Measurements from ENCODE around the gene GGA2. TPM values are rescaled to one million over a fixed set of nuclear protein-coding genes. Genes with fewer than 3 reads are reported as not detected.

Gene GGA2
- total RNA-seq, 8 experiments from 2014 or later = 14.3 to 50.0 (median 19.8) TPM

DNA sequence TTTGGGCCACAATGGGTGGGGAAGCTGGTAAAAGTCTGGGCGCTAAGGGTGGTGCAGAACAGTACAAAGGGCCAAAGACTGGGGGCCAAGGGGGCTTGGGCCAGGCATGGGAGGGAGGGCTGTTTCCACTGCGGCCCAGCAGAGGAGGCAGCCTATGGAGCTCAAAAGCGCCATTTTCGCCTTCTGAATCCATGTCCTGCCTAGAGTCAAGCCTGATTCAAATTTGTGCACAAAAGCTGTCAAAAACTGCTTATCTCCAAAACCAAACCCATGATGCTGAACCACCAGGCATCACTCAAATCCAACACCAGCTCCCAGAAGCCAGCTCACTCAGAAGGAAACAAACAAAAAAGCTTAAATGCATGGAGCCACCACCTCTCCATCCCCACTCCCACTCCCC is 73.3 kb downstream of the GGA2 start:
- no peak for ATAC-seq (replicated peaks in 6 of 8)
- no peaks in the 10 kb centered on the region for H3K4me1 ChIP-seq (replicated peaks in 1 of 2)
- no peak overlapping the region for H3K4me3 ChIP-seq
- H3K27ac ChIP-seq = no peak overlapping the region
- WGBS, 10 experiments = 80 to 100% (median 100%) methylated on average over 1 to 3 of the region's 4 CpGs; no CpG with 5 or more reads in 5 of the 10 experiments
- in situ Hi-C loops (cut with MboI; ENCODE audit: low pct_unique_long_range_greater_than_20kb in 2 of 9, low sequenced_read_pairs in 9 of 9, unreplicated experiment in 9 of 9) = loop anchor here in 5 of 9 experiments (25.0 kb wide), 1 partner anchor 250 kb away; the partner anchor contains the start of gene SCNN1G (in 5 of the 5)

DNA sequence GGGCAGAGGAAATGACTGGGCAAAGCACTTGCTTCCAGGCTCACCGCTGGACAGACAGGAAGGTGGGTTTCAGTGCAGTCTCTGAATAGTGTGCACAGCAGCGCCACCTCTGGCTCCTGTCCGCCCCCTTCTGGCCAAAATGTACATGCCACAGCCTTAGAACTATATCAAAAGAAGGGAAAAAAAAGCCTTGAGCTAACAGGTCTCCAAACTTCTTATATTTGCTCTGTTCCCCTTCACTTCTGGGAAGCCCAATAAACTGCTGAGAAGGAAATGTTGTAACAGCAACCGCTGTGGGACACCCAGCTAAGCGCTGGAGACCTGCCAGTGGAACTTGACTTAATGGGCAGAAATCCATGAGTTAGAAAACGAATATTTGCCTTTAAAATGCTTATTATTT is 74.8 kb downstream of the GGA2 start:
- WGBS, 10 experiments = 36 to 100% (median 54%) methylated on average over 1 to 6 of the region's 6 CpGs; no CpG with 5 or more reads in 2 of the 10 experiments
- in situ Hi-C loops (cut with MboI; ENCODE audit: low pct_unique_long_range_greater_than_20kb in 2 of 9, low sequenced_read_pairs in 9 of 9, unreplicated experiment in 9 of 9) = loop anchor here in 5 of 9 experiments (25.0 kb wide), 1 partner anchor 248 kb away; the partner anchor contains the start of gene SCNN1G (in 5 of the 5)
- no peak overlapping the region for H3K27ac ChIP-seq
- no peaks in the 10 kb centered on the region for H3K4me1 ChIP-seq (replicated peaks in 1 of 2)
- peak in 4 of 8 experiments; percentile 35 to 96 (median 88) for ATAC-seq (replicated peaks in 6 of 8)
- no peak overlapping the region for H3K4me3 ChIP-seq

DNA sequence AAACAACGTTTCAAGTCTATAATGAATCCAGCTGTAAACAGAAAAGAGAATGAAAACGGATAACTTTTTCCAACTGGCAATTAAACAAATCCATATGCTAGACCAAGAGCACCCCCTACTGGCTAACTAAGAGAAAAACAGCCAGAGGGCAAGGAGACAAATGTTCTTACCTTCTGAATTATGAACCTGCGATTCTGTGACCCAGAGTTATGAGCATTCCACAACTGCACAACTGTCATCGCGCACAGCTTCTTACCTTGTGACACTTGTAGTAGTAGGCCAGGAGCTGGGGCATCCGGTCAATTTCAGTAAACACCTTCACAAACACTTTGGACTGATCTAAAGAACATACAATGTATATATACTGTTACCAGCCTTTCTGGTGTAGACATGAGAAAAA is 75.9 kb downstream of the GGA2 start:
- in situ Hi-C loops (cut with MboI; ENCODE audit: low pct_unique_long_range_greater_than_20kb in 2 of 9, low sequenced_read_pairs in 9 of 9, unreplicated experiment in 9 of 9) = loop anchor here in 5 of 9 experiments (25.0 kb wide), 1 partner anchor 247 kb away; the partner anchor contains the start of gene SCNN1G (in 5 of the 5)
- no peaks in the 10 kb centered on the region for H3K4me1 ChIP-seq (replicated peaks in 1 of 2)
- ATAC-seq (replicated peaks in 6 of 8) = peak in 1 of 8 experiments; percentile 33
- H3K27ac ChIP-seq = no peak overlapping the region
- H3K4me3 ChIP-seq = no peak overlapping the region
- WGBS, 10 experiments = 0 to 27% (median 14%) methylated on average over 1 to 6 of the region's 6 CpGs

DNA sequence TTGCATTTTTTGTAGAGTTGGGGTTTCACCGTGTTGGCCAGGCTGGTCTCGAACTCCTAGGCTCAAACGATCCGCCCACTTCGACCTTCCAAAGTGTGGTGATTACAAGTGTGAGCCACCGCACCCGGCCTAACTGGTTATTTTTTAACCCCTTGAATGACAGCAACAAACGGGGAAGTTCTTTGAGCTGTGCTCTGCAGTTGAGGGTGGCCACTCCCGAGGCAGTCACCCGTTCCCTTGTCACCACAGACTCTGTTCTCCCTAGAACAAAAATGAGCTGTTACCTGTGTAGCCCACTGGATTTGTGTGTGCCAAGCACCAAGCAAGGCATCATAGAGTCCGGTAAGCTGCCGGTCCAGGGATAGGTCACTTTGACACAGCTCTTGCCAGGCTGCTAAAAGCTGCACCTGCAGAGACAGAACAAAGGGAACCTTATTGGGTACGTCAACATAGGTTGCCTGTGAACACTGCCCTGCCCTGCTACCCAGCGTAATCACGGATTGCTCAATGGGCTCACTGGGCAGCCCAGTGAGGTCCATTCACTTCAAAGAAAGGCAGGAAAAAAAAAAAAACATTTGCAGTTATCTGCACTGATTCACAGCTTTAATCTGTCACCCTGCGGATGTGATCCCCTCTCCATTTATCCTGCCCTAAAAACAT is 76.9 kb downstream of the GGA2 start:
- 75 to 100% (median 91%) methylated on average over 1 to 14 of the region's 16 CpGs; no CpG with 5 or more reads in 2 of the 10 experiments for WGBS, 10 experiments

DNA sequence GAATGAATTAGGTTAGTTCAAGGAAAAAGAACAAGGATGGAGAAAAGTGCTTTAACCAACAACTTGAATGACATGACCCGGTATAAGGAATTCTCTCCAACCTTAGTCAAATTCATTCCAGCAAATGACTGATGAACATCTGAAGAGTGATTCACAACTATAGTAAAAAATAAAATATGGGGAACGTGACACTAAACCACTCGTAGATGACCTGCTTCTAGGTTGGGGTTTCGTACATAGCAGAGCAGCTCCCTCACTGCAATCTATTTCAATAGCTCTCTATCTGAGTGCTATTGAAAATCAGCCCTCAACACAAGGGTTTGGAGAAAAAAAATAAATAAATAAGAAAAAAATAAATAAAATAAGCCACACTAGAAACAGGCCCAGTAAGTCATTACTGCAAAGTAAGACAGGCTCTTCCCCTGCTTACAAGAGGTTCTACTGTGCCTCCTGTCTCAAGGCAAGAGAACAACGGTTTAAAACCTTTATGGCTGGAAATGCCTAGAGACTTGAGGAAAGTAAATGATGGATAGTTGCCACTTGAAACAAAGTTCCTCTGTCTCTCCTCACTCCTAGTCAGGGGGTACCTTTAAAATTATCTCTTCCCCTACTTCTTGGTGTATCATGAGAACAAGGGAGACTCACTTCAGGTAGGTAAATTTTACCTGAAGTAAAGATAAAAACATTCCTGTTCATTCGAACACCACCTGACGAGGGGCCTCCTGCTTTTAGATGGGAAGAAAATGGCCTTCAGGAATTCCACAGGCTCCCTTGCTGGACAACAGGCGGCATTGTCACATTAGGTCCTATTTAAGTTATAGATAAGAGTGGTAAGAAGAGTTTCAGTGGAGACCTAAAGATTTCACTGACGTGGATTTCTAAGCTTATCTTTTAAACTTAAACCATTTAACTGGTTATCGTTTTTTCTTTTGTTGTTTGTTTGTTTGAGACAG is 77.8 kb downstream of the GGA2 start:
- H3K4me3 ChIP-seq = no peak overlapping the region
- H3K4me1 ChIP-seq (replicated peaks in 1 of 2) = no peaks in the 10 kb centered on the region
- H3K27ac ChIP-seq = no peak overlapping the region
- WGBS, 10 experiments = 86 to 100% (median 95%) methylated on average over 1 to 10 of the region's 10 CpGs
- in situ Hi-C loops (cut with MboI; ENCODE audit: low pct_unique_long_range_greater_than_20kb in 2 of 9, low sequenced_read_pairs in 9 of 9, unreplicated experiment in 9 of 9) = loop anchor here in 5 of 9 experiments (25.0 kb wide), 1 partner anchor 245 kb away; the partner anchor contains the start of gene SCNN1G (in 5 of the 5)
- ATAC-seq (replicated peaks in 6 of 8) = no peak

More for the DNA sequence above, 76.9 kb downstream of the GGA2 start:
- H3K4me3 ChIP-seq = no peak overlapping the region
- no peaks in the 10 kb centered on the region for H3K4me1 ChIP-seq (replicated peaks in 1 of 2)
- no peak overlapping the region for H3K27ac ChIP-seq
- no peak for ATAC-seq (replicated peaks in 6 of 8)
- in situ Hi-C loops (cut with MboI; ENCODE audit: low pct_unique_long_range_greater_than_20kb in 2 of 9, low sequenced_read_pairs in 9 of 9, unreplicated experiment in 9 of 9) = loop anchor here in 5 of 9 experiments (25.0 kb wide), 1 partner anchor 246 kb away; the partner anchor contains the start of gene SCNN1G (in 5 of the 5)

DNA sequence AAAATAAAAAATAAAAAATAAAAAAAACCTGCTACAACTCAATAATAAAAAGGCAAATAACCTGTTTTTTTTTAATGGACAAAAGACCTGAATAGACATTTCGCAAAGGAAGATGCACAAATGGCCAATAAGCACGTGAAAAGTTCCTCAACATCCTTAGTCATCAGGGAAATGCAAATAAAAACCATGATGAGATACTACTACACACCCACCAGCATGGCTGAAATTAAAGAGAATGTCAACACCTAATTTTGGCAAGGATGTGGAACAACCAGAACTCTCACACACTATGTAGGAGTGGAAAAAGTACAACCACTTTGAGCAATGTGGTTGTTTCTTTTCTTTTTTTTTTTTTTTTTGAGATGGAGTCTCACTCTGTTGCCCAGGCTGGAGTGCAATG is 81.9 kb downstream of the GGA2 start:
- in situ Hi-C loops (cut with MboI; ENCODE audit: low pct_unique_long_range_greater_than_20kb in 2 of 9, low sequenced_read_pairs in 9 of 9, unreplicated experiment in 9 of 9) = loop anchor here in 5 of 9 experiments (25.0 kb wide), 1 partner anchor 241 kb away; the partner anchor contains the start of gene SCNN1G (in 5 of the 5)
- H3K4me1 ChIP-seq (replicated peaks in 1 of 2) = no peaks in the 10 kb centered on the region
- WGBS, 10 experiments = 17 to 95% (median 87%) methylated on average over 1 to 2 of the region's 2 CpGs; no CpG with 5 or more reads in 2 of the 10 experiments
- peak in 2 of 8 experiments; percentile 16 to 35 for ATAC-seq (replicated peaks in 6 of 8)
- no peak overlapping the region for H3K4me3 ChIP-seq
- H3K27ac ChIP-seq = no peak overlapping the region

DNA sequence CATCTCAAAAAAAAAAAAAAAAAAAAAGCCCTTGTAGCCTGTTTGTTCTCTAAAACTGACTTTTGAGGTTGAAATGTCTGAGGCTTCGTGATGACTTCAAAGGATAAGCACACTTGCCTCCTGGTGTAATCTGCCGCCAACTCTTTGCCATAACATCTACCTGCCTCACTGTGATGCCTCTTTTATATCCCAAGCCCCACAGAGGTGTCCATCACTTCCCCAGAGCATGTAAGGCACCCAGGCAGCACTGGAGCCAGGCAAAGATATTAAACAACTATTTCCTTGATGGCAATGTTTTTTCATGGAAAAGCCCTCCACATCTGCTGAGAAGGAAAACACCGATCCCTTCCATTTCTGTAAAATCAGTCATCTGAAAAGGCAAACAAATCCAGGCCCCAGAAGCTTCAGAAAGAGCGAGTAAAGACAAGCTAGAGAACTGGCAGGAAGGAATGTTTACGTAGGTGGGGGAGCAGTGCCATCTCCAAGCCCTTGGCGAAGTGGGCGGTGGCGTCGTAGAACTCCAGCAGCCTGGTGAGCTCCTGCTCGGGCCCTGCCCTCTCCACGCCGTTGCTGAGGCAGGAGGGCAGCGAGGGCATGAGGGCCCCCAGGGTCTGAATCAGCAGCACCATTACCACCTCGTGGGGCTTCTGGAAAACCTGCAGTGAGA is 85.9 kb downstream of the GGA2 start:
- 75 to 100% (median 89%) methylated on average over 1 to 6 of the region's 14 CpGs; no CpG with 5 or more reads in 2 of the 10 experiments for WGBS, 10 experiments
- no peak overlapping the region for H3K4me3 ChIP-seq
- ATAC-seq (replicated peaks in 6 of 8) = peak in 1 of 8 experiments; percentile 95
- H3K27ac ChIP-seq = no peak overlapping the region
- H3K4me1 ChIP-seq (replicated peaks in 1 of 2) = no peaks in the 10 kb centered on the region
- in situ Hi-C loops (cut with MboI; ENCODE audit: low pct_unique_long_range_greater_than_20kb in 2 of 9, low sequenced_read_pairs in 9 of 9, unreplicated experiment in 9 of 9) = loop anchor here in 1 of 9 experiments (25.0 kb wide), 1 partner anchor 237 kb away; the partner anchor contains the start of gene SCNN1G

DNA sequence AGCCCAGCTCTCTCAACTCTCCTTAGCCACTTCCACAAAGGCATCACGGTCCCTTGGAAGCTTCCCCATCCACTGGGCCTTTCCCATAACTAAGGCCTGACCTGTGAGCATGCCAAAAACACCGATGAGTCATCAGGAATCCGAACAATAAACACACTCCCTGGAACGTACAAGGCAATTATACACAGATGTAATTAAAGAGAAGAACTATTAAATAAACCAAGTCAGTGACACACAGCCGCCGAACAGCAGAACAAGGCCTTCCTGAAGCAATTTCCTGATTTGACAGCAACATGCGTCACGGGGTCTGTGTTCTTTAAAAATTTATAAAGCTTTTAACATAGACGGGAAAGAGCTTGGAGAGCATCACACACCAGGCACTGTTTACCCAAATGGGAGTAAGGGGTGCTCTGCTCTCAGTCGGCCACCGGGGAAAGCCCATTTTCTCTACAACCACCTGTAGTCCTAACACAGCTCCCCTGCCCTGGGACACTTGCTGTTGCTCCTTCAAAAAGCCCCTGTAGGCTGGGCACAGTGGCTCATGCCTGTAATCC is 86.7 kb downstream of the GGA2 start:
- Histone ChIP-seq H3K4me1 (replicated peaks in 1 of 2) (no peaks in the 10 kb centered on the region), H3K4me3 (no peak overlapping the region), H3K27ac (no peak overlapping the region)
- 3 to 100% (median 67%) methylated on average over 1 to 9 of the region's 11 CpGs; no CpG with 5 or more reads in 1 of the 10 experiments for WGBS, 10 experiments
- in situ Hi-C loops (cut with MboI; ENCODE audit: low pct_unique_long_range_greater_than_20kb in 2 of 9, low sequenced_read_pairs in 9 of 9, unreplicated experiment in 9 of 9) = loop anchor here in 1 of 9 experiments (25.0 kb wide), 1 partner anchor 236 kb away; the partner anchor contains the start of gene SCNN1G
- peak in 5 of 8 experiments; percentile 21 to 88 (median 66) for ATAC-seq (replicated peaks in 6 of 8)

DNA sequence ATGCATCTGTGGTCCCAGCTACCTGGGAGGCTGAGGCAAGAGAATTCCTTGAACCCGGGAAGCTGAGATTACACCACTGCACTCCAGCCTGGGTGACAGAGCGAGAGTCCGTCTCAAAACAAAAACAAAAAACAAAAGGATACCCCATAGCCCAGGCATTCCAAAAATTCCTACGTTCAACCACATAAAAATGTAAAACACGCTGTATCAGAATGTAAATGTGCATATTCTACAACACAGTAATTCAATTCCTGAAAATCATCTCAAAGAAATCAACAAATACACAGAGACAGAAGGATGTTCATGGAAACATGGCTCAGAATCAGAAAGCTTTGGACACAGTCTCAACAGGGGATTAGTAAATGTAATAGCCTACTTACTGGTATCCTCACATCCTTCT is 90.3 kb downstream of the GGA2 start:
- H3K4me3 ChIP-seq = no peak overlapping the region
- H3K4me1 ChIP-seq (replicated peaks in 1 of 2) = no peaks in the 10 kb centered on the region
- in situ Hi-C loops (cut with MboI; ENCODE audit: low pct_unique_long_range_greater_than_20kb in 2 of 9, low sequenced_read_pairs in 9 of 9, unreplicated experiment in 9 of 9) = loop anchor here in 1 of 9 experiments (25.0 kb wide), 1 partner anchor 233 kb away; the partner anchor contains the start of gene SCNN1G
- H3K27ac ChIP-seq = no peak overlapping the region
- peak in 3 of 8 experiments; percentile 57 to 87 (median 63) for ATAC-seq (replicated peaks in 6 of 8)
- WGBS, 10 experiments = 0 to 100% (median 86%) methylated on average over 1 to 5 of the region's 5 CpGs; no CpG with 5 or more reads in 1 of the 10 experiments

DNA sequence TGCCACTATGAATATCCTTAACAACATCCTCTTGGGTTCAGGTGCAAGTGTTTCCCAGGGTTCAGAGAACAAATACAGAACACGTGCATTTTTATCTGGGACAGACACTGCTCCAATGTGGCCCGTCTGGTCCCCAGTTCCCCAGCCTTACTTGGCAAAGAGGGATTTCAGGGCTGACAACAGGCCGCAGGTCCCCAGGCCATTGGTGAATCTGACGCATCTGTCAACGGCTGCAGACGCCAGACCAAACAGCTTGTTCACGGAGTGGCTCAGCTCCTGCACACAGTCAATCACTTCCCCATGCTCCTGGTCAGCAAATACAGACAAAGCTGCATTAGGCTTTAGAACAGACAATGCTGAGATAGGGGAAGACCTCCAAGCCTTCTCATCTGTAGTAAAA is 93.5 kb downstream of the GGA2 start:
- 71 to 100% (median 81%) methylated on average over 1 to 5 of the region's 7 CpGs; no CpG with 5 or more reads in 3 of the 10 experiments for WGBS, 10 experiments
- in situ Hi-C loops (cut with MboI; ENCODE audit: low pct_unique_long_range_greater_than_20kb in 2 of 9, low sequenced_read_pairs in 9 of 9, unreplicated experiment in 9 of 9) = loop anchor here in 1 of 9 experiments (25.0 kb wide), 1 partner anchor 230 kb away; the partner anchor contains the start of gene SCNN1G

DNA sequence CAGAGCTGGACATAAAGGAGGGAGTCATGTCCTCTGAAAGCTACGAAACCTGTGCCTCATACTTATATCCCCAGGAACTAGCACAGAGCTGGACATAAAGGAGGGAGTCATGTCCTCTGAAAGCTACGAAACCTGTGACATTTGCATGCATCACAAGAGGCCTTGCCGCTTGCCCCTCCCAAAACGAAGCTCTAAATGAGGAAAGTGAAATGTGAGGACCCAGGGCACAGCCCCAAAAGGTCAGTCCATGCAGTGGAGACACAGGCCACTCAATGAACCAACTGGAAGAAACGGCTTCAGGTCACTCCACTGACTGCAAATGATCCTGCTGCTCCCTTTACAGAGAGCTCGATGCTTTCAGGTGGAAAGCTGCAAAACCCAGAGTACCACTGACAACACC is 95.6 kb downstream of the GGA2 start:
- 68 to 100% (median 83%) methylated on average over 2 to 5 of the region's 6 CpGs; no CpG with 5 or more reads in 4 of the 10 experiments for WGBS, 10 experiments
- no peak overlapping the region for H3K4me3 ChIP-seq
- ATAC-seq (replicated peaks in 6 of 8) = no peak
- in situ Hi-C loops (cut with MboI; ENCODE audit: low pct_unique_long_range_greater_than_20kb in 2 of 9, low sequenced_read_pairs in 9 of 9, unreplicated experiment in 9 of 9) = loop anchor here in 1 of 9 experiments (25.0 kb wide), 1 partner anchor 227 kb away; the partner anchor contains the start of gene SCNN1G
- H3K4me1 ChIP-seq (replicated peaks in 1 of 2) = no peaks in the 10 kb centered on the region
- H3K27ac ChIP-seq = no peak overlapping the region

More for the DNA sequence above, 93.5 kb downstream of the GGA2 start:
- Histone ChIP-seq H3K4me3 (no peak overlapping the region), H3K27ac (no peak overlapping the region), H3K4me1 (replicated peaks in 1 of 2) (no peaks in the 10 kb centered on the region)
- ATAC-seq (replicated peaks in 6 of 8) = no peak

All from motor neuron (in vitro differentiated cells).